22Rv1 (cell line): ENCODE measurements around the gene KNDC1.

Source experiments
- ZFX ChIP-seq: fragments of 450-650 bp; IDR thresholded peaks from 2 replicates; pipeline ENCODE4 v1.6.1; 2017; ENCODE audit warnings: antibody characterized with exemption, borderline replicate concordance
- TF ChIP-seq, protein P1 (sequence below): fragments of 450-650 bp; IDR thresholded peaks from 2 replicates; pipeline ENCODE4 v1.5.1; 2017; ENCODE audit warnings: mild to moderate bottlenecking

DNA sequence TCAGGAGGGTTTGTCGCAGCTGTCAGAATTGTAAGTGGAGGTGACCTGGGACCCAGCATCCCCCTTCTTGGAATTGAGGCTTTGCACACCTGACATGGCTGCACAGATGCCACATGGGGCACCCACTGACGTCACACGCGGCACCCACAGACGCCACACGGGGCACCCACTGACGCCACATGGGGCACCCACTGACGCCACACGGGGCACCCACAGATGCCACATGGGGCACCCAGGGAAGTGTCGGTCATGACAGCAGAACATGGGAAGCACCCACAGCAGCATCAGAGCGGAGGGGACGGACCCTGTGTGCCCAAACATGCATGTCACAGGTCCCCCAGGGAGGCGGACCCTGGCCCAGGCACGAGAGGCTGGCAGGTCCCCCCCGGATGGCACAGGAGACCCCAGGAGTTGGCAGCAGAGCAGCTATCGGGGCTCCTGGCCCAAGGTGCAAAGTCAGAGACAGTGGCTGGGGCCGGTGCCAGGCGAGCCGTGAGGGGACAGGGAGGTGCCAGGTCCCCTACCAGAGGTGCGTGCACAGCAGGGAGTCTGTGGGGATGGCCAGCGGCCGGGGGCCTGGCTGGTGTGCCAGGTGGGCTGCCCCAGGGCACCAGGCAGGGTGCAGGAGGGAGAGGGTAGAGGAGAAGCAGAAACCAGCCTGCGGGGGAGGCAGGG lies 21.1 kb downstream of the KNDC1 start:
- TF ChIP-seq, protein P1, sequence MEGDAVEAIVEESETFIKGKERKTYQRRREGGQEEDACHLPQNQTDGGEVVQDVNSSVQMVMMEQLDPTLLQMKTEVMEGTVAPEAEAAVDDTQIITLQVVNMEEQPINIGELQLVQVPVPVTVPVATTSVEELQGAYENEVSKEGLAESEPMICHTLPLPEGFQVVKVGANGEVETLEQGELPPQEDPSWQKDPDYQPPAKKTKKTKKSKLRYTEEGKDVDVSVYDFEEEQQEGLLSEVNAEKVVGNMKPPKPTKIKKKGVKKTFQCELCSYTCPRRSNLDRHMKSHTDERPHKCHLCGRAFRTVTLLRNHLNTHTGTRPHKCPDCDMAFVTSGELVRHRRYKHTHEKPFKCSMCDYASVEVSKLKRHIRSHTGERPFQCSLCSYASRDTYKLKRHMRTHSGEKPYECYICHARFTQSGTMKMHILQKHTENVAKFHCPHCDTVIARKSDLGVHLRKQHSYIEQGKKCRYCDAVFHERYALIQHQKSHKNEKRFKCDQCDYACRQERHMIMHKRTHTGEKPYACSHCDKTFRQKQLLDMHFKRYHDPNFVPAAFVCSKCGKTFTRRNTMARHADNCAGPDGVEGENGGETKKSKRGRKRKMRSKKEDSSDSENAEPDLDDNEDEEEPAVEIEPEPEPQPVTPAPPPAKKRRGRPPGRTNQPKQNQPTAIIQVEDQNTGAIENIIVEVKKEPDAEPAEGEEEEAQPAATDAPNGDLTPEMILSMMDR = no peak
- no peak for TF ChIP-seq ZFX
